H9 (cell line): ENCODE measurements around the gene ATP8B2. TPM values are rescaled to one million over a fixed set of nuclear protein-coding genes. Genes with fewer than 3 reads are reported as not detected.

ENCODE experiments used
- DNase-seq: peaks from one replicate; pipeline ENCODE4 v3.0.0-alpha.2; 2017
- H2AFZ ChIP-seq: one replicate; pipeline ENCODE4 v1.6.1; 2013; ENCODE audit warnings: mild to moderate bottlenecking, low read length, control low read depth, moderate library complexity
- H2AK5ac ChIP-seq: 2 replicates; pipeline ENCODE4 v1.6.1; 2013; ENCODE audit warnings: low read length, control low read depth, mixed read lengths; ENCODE audit not compliant: insufficient read length
- H2BK120ac ChIP-seq: one replicate; pipeline ENCODE4 v1.6.1; 2013; ENCODE audit warnings: low read depth, mild to moderate bottlenecking, low read length, control low read depth, inconsistent platforms; ENCODE audit not compliant: poor library complexity, severe bottlenecking
- H2BK12ac ChIP-seq: 2 replicates; pipeline ENCODE4 v1.6.1; 2013; ENCODE audit warnings: low read length, control low read depth, mixed read lengths, low read depth; ENCODE audit not compliant: insufficient read length
- H2BK15ac ChIP-seq: 2 replicates; pipeline ENCODE4 v1.6.1; 2013; ENCODE audit warnings: low read depth, low read length, control low read depth
- H2BK20ac ChIP-seq: one replicate; pipeline ENCODE4 v1.6.1; 2013; ENCODE audit warnings: low read depth, mild to moderate bottlenecking, low read length, control low read depth, inconsistent platforms; ENCODE audit not compliant: poor library complexity, severe bottlenecking
- H2BK5ac ChIP-seq: 2 replicates; pipeline ENCODE4 v1.6.1; 2013; ENCODE audit warnings: low read length, control low read depth, mixed read lengths; ENCODE audit not compliant: insufficient read length
- H3K14ac ChIP-seq: 2 replicates; pipeline ENCODE4 v1.6.1; 2013; ENCODE audit warnings: low read length, control low read depth; ENCODE audit not compliant: insufficient read depth
- H3K18ac ChIP-seq: 2 replicates; pipeline ENCODE4 v1.6.1; 2013; ENCODE audit warnings: low read depth, mild to moderate bottlenecking, mixed read lengths, low read length, control low read depth; ENCODE audit not compliant: insufficient read length
- H3K23ac ChIP-seq: 2 replicates; pipeline ENCODE4 v1.6.1; 2013; ENCODE audit warnings: low read length, control low read depth, mixed read lengths, low read depth; ENCODE audit not compliant: insufficient read length
- H3K23me2 ChIP-seq: 2 replicates; pipeline ENCODE4 v1.6.1; 2013; ENCODE audit warnings: low read depth, mild to moderate bottlenecking, mixed read lengths, low read length, control low read depth; ENCODE audit not compliant: insufficient read length, poor library complexity, severe bottlenecking
- H3K27ac ChIP-seq: 2 replicates; pipeline ENCODE4 v1.5.1; 2013; ENCODE audit warnings: low read length, control low read depth, mixed read lengths, low read depth; ENCODE audit not compliant: insufficient read length
- H3K27me3 ChIP-seq: 2 replicates; pipeline ENCODE4 v1.6.1; 2013; ENCODE audit warnings: low read length, control low read depth, inconsistent platforms; ENCODE audit not compliant: insufficient read depth
- H3K4ac ChIP-seq: 2 replicates; pipeline ENCODE4 v1.6.1; 2013; ENCODE audit warnings: low read depth, mild to moderate bottlenecking, control low read depth, inconsistent platforms, low read length, moderate library complexity
- H3K4me1 ChIP-seq: 2 replicates; pipeline ENCODE4 v1.6.1; 2013; ENCODE audit warnings: low read length, control low read depth, inconsistent platforms; ENCODE audit not compliant: insufficient read depth
- H3K4me2 ChIP-seq: 2 replicates; pipeline ENCODE4 v1.6.1; 2013; ENCODE audit warnings: low read length, control low read depth, mixed read lengths; ENCODE audit not compliant: insufficient read length, insufficient read depth
- H3K56ac ChIP-seq: 2 replicates; pipeline ENCODE4 v1.6.1; 2013; ENCODE audit warnings: low read depth, mild to moderate bottlenecking, mixed read lengths, low read length, control low read depth; ENCODE audit not compliant: insufficient read length
- H3K79me1 ChIP-seq: 2 replicates; pipeline ENCODE4 v1.6.1; 2013; ENCODE audit warnings: low read depth, mild to moderate bottlenecking, moderate library complexity, low read length, control low read depth, inconsistent platforms; ENCODE audit not compliant: insufficient read depth, poor library complexity, severe bottlenecking
- H3K79me2 ChIP-seq: 2 replicates; pipeline ENCODE4 v1.6.1; 2013; ENCODE audit warnings: low read length, control low read depth, inconsistent platforms; ENCODE audit not compliant: insufficient read depth
- H3K9ac ChIP-seq: 2 replicates; pipeline ENCODE4 v1.6.1; 2013; ENCODE audit warnings: low read length, control low read depth, mixed read lengths; ENCODE audit not compliant: insufficient read length; ENCODE audit errors: extremely low read depth
- H3K9me3 ChIP-seq: one replicate; pipeline ENCODE4 v1.6.1; 2013; ENCODE audit warnings: low read depth, low read length, inconsistent platforms; ENCODE audit not compliant: control insufficient read depth
- H3T11ph ChIP-seq: one replicate; pipeline ENCODE4 v1.6.1; 2013; ENCODE audit warnings: mild to moderate bottlenecking, low read length, control low read depth, inconsistent platforms
- H4K20me1 ChIP-seq: one replicate; pipeline ENCODE4 v1.6.1; 2013; ENCODE audit not compliant: control insufficient read depth, insufficient read length, insufficient read depth
- H4K5ac ChIP-seq: 2 replicates; pipeline ENCODE4 v1.6.1; 2013; ENCODE audit warnings: low read depth, mild to moderate bottlenecking, mixed read lengths, low read length, control low read depth; ENCODE audit not compliant: insufficient read length
- H4K8ac ChIP-seq: replicated peaks from 2 replicates; pipeline ENCODE4 v1.6.1; 2013; ENCODE audit warnings: low read length, control low read depth, mixed read lengths, low read depth; ENCODE audit not compliant: insufficient read length
- H4K91ac ChIP-seq: 2 replicates; pipeline ENCODE4 v1.6.1; 2013; ENCODE audit warnings: low read depth, mild to moderate bottlenecking, moderate library complexity, mixed read lengths, low read length, control low read depth; ENCODE audit not compliant: insufficient read length
- H3K27ac Mint-ChIP-seq, 3 experiments: 2 replicates in 2 of 3; 3 replicates in 1 of 3; pipeline ENCODE4 v1.8.0; 2020 to 2021; ENCODE audit warnings: mixed read lengths in 3 of 3, mild to moderate bottlenecking in 1 of 3, moderate library complexity in 1 of 3
- H3K27me3 Mint-ChIP-seq: 2 replicates; pipeline ENCODE4 v1.8.0; 2021; ENCODE audit warnings: low read depth, mild to moderate bottlenecking, moderate library complexity, mixed read lengths
- H3K36me3 Mint-ChIP-seq, 3 experiments: 2 replicates in 2 of 3; 3 replicates in 1 of 3; pipeline ENCODE4 v1.8.0; 2020 to 2021; ENCODE audit warnings: low read depth in 3 of 3, mixed read lengths in 3 of 3; ENCODE audit not compliant: insufficient read depth in 1 of 3
- H3K4me1 Mint-ChIP-seq, 2 experiments: 2 replicates each; pipeline ENCODE4 v1.8.0; 2020; ENCODE audit warnings: mixed read lengths in 2 of 2
- H3K4me3 Mint-ChIP-seq, 2 experiments: 2 replicates in 1 of 2; 3 replicates in 1 of 2; pipeline ENCODE4 v1.8.0; 2020 to 2021; ENCODE audit warnings: mild to moderate bottlenecking in 2 of 2, mixed read lengths in 2 of 2, moderate library complexity in 1 of 2
- H3K9me3 Mint-ChIP-seq, 2 experiments: 2 replicates in 1 of 2; 3 replicates in 1 of 2; pipeline ENCODE4 v1.8.0; 2020; ENCODE audit warnings: mild to moderate bottlenecking in 2 of 2, mixed read lengths in 2 of 2, moderate library complexity in 1 of 2
- CTCF ChIP-seq: fragments of 200-600 bp; sonication (generic); conservative IDR thresholded peaks from 3 replicates; pipeline ENCODE4 v1.8.0; 2021; ENCODE audit warnings: antibody characterized with exemption, mild to moderate bottlenecking
- whole genome bisulfite sequencing: extraction: QIAGEN DNeasy Blood & Tissue Kit; methylation state at CpG from one replicate; pipeline ENCODE4 v1.1.7; 2013; ENCODE audit warnings: missing lambda C conversion rate, low lambda C conversion rate, mixed read lengths; ENCODE audit not compliant: insufficient read length; ENCODE audit errors: extremely low coverage; 5-methylcytosine and 5-hydroxymethylcytosine counted together
- total RNA-seq: library from RNA; stranded (reverse); gene quantifications from 2 replicates; pipeline ENCODE4 v1.2.1, GENCODE V29; 2021

The ATP8B2 gene
- total RNA-seq, 1 experiment from 2014 or later, result 37.6 TPM

GRCh38 chr1:154398141-154398540, 72.8 kb downstream of the ATP8B2 start:
- Histone ChIP-seq H2AK5ac (no peak overlapping the region), H2BK15ac (no peak overlapping the region), H2BK120ac (no peak overlapping the region), H4K91ac (no peak overlapping the region), H2BK5ac (no peak overlapping the region), H3K27ac (no peak overlapping the region), H2BK12ac (no peak overlapping the region), H4K8ac (no peak overlapping the region), H3K18ac (no peak overlapping the region), H3K79me2 (no peaks in the 10 kb centered on the region), H3K56ac (no peak overlapping the region), H3K4me2 (no peak overlapping the region), H3K23me2 (no peaks in the 10 kb centered on the region), H4K20me1 (no peaks in the 10 kb centered on the region), H2BK20ac (no peak overlapping the region), H2AFZ (no peak overlapping the region), H4K5ac (no peak overlapping the region), H3K27me3 (no peaks in the 10 kb centered on the region), H3K9ac (no peak overlapping the region), H3K9me3 (no peaks in the 10 kb centered on the region), H3K23ac (no peak overlapping the region), H3K4ac (no peak overlapping the region), H3K14ac (no peak overlapping the region), H3K79me1 (no peaks in the 10 kb centered on the region), H3K4me1 (no peaks in the 10 kb centered on the region), H3T11ph (no peak overlapping the region)
- H3K27ac Mint-ChIP-seq, result no peak overlapping the region
- peaks cover 6% of the 10 kb centered on the region for H3K27me3 Mint-ChIP-seq
- no peak for DNase-seq
- H3K9me3 Mint-ChIP-seq, result peaks cover 11 to 19% of the 10 kb centered on the region in 2 experiments
- H3K4me3 Mint-ChIP-seq, result no peak overlapping the region
- peaks cover 0 to 5% (median 1%) of the 10 kb centered on the region in 3 experiments; a peak in 4 of 7 replicates for H3K36me3 Mint-ChIP-seq
- no peak for TF ChIP-seq CTCF
- no CpG with 5 or more reads among the region's 4 CpGs for WGBS
- H3K4me1 Mint-ChIP-seq, result peaks cover 0 to 2% of the 10 kb centered on the region in 2 experiments; a peak in 3 of 4 replicates
